Measurements from ENCODE around the gene PBX3. TPM values are rescaled to one million over a fixed set of nuclear protein-coding genes. Genes with fewer than 3 reads are reported as not detected.

Gene PBX3
- total and polyA plus RNA-seq, 9 of the 15 experiments (the other 6 are each of a cell fraction or from before 2014, with no cell fraction given) = 0.14 to 5.8 (median 0.92) TPM

GRCh38 chr9:125966959-125967711 lies 220.0 kb downstream of the PBX3 start (continued):
- TF ChIP-seq, protein P1, sequence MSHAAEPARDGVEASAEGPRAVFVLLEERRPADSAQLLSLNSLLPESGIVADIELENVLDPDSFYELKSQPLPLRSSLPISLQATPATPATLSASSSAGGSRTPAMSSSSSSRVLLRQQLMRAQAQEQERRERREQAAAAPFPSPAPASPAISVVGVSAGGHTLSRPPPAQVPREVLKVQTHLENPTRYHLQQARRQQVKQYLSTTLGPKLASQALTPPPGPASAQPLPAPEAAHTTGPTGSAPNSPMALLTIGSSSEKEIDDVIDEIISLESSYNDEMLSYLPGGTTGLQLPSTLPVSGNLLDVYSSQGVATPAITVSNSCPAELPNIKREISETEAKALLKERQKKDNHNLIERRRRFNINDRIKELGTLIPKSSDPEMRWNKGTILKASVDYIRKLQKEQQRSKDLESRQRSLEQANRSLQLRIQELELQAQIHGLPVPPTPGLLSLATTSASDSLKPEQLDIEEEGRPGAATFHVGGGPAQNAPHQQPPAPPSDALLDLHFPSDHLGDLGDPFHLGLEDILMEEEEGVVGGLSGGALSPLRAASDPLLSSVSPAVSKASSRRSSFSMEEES (CRISPR knock-in tag; IDR thresholded peaks at IDR 0.05) = no peak

DNA sequence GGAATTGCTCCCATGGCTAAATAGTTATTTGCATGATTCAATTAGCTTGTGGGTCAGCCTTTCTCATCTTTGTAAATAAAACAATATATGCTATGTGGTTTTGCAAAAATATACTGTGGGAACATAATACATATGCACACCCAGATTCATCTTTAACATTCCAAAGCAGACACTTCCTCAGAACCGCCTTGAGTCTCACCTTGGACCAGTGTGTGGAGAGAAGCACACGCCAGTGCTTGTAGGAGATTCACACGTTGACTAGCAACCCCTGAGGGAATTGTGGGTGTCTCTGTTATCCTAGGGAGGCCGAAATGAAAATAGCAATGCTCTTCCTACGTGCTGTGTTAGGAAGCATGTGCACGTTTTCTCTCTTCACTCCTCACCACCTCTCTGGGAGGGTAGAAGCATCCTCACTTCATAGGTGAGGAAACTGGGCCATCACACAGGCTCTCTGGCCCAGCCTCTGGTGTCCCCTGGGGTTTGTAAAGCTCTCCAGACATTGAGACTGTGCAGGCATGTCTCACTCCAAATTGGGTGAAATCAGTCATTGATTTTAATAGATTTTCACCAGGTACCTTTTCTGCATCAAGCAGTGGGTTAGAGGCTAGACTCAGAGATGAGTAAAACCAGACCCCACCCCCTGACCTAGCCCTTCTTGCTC lies 221.7 kb downstream of the PBX3 start:
- H3K79me2 ChIP-seq (ENCODE audit: control insufficient read depth, insufficient read depth, low read length) = no peaks in the 10 kb centered on the region
- no peak overlapping the region for H3K4me3 ChIP-seq
- intact Hi-C loops (cut with micrococcal nuclease) (no loop called here), in situ Hi-C loops (cut with MboI) (no loop called here)
- POLR2A ChIA-PET = no interaction called here
- no peak overlapping the region for H2AFZ ChIP-seq (ENCODE audit: low read depth, low read length)
- H3K9me3 ChIP-seq (replicated peaks; ENCODE audit: control insufficient read depth, insufficient read depth, low read depth, low read length) = no peaks in the 10 kb centered on the region
- ATAC-seq (no peak), FAIRE-seq (no peak), DNase-seq (ENCODE audit: extremely low read depth in 1 of 4, low spot score in 3 of 4) (no peak)
- no peak overlapping the region for H3K9ac ChIP-seq (ENCODE audit: insufficient read depth in 1 of 2, low read depth in 2 of 2, low read length in 2 of 2)
- WGBS (ENCODE audit: insufficient coverage, low coverage, missing lambda C conversion rate) = 4% methylated on average over 6 of the region's 6 CpGs
- no peak overlapping the region for H3K4me2 ChIP-seq (ENCODE audit: insufficient read depth, low read length)
- no peaks in the 10 kb centered on the region for H4K20me1 ChIP-seq (replicated peaks; ENCODE audit: control insufficient read depth, insufficient read depth, low read length)
- H3K27me3 ChIP-seq (ENCODE audit: control insufficient read depth in 2 of 2, insufficient read depth in 2 of 2, low read length in 2 of 2) = peaks cover 4 to 24% of the 10 kb centered on the region in 2 experiments; a peak in 3 of 5 replicates
- H3K4me1 ChIP-seq (replicated peaks in 1 of 2; ENCODE audit: control insufficient read depth in 2 of 2, insufficient read depth in 2 of 2, low read length in 2 of 2) = no peaks in the 10 kb centered on the region
- no peaks in the 10 kb centered on the region for H3K36me3 ChIP-seq (ENCODE audit: control insufficient read depth, insufficient read depth, low read length)
- BruUV-seq (replicated peaks) = no TSS peak
- no peaks in the 10 kb centered on the region for H3K9me1 ChIP-seq (ENCODE audit: control insufficient read depth, insufficient read depth, low read length)
- no peak overlapping the region for H3K27ac ChIP-seq (ENCODE audit: extremely low read depth, low read depth, low read length)
- CTCF ChIA-PET (ENCODE audit: low intra/inter-chr PET ratio) = no interaction called here
- TF ChIP-seq TRIM28 (IDR thresholded peaks at IDR 0.05) = no peak
- no peak for TF ChIP-seq ZBTB12 (CRISPR knock-in tag; IDR thresholded peaks at IDR 0.05)
- TF ChIP-seq, protein P2, sequence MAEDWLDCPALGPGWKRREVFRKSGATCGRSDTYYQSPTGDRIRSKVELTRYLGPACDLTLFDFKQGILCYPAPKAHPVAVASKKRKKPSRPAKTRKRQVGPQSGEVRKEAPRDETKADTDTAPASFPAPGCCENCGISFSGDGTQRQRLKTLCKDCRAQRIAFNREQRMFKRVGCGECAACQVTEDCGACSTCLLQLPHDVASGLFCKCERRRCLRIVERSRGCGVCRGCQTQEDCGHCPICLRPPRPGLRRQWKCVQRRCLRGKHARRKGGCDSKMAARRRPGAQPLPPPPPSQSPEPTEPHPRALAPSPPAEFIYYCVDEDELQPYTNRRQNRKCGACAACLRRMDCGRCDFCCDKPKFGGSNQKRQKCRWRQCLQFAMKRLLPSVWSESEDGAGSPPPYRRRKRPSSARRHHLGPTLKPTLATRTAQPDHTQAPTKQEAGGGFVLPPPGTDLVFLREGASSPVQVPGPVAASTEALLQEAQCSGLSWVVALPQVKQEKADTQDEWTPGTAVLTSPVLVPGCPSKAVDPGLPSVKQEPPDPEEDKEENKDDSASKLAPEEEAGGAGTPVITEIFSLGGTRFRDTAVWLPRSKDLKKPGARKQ (CRISPR knock-in tag; IDR thresholded peaks at IDR 0.05) = no peak
- TF ChIP-seq BRD4 (IDR thresholded peaks at IDR 0.05) = no peak
- TF ChIP-seq FOXA3 (CRISPR knock-in tag; conservative IDR thresholded peaks at IDR 0.05 in 1 of 2, IDR thresholded peaks at IDR 0.05 in 1 of 2) = no peak
- no peak for TF ChIP-seq PCBP1 (IDR thresholded peaks at IDR 0.05; ENCODE audit: low read depth, low read length, poor library complexity, severe bottlenecking)
- no peak for TF ChIP-seq FOXJ2 (tag; IDR thresholded peaks at IDR 0.05)
- TF ChIP-seq ZNF76 (CRISPR knock-in tag; IDR thresholded peaks at IDR 0.05; ENCODE audit: borderline replicate concordance) = no peak
- no peak for TF ChIP-seq ZNF79 (CRISPR knock-in tag; IDR thresholded peaks at IDR 0.05; ENCODE audit: low read depth)
- no peak for TF ChIP-seq LCOR (CRISPR knock-in tag; IDR thresholded peaks at IDR 0.05)
- TF ChIP-seq RFX1 (IDR thresholded peaks at IDR 0.05) = no peak
- TF ChIP-seq, protein P3, sequence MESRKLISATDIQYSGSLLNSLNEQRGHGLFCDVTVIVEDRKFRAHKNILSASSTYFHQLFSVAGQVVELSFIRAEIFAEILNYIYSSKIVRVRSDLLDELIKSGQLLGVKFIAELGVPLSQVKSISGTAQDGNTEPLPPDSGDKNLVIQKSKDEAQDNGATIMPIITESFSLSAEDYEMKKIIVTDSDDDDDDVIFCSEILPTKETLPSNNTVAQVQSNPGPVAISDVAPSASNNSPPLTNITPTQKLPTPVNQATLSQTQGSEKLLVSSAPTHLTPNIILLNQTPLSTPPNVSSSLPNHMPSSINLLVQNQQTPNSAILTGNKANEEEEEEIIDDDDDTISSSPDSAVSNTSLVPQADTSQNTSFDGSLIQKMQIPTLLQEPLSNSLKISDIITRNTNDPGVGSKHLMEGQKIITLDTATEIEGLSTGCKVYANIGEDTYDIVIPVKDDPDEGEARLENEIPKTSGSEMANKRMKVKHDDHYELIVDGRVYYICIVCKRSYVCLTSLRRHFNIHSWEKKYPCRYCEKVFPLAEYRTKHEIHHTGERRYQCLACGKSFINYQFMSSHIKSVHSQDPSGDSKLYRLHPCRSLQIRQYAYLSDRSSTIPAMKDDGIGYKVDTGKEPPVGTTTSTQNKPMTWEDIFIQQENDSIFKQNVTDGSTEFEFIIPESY (CRISPR knock-in tag; IDR thresholded peaks at IDR 0.05) = no peak
